BJ (cell line): Measurements from ENCODE around the gene MSTN. TPM values are rescaled to one million over a fixed set of nuclear protein-coding genes. Genes with fewer than 3 reads are reported as not detected.

Source experiments
- CTCF ChIA-PET: fragments of 350-600 bp; formaldehyde crosslinking; extraction: SDS; loops from one replicate; lab custom pipeline; 2021; ENCODE audit warnings: antibody characterized with exemption, inconsistent platforms; lab: Yijun Ruan, JAX
- POLR2A ChIA-PET: fragments of 300-600 bp; sonication (Branson Sonifier 250); formaldehyde crosslinking; extraction: SDS; loops from one replicate; lab custom pipeline; 2021; ENCODE audit warnings: antibody characterized with exemption; lab: Charles Lee
- DNase-seq: peaks from one replicate; pipeline ENCODE4 v3.0.0-alpha.2; 2011; ENCODE audit warnings: low read depth
- H3K27me3 ChIP-seq: 2 replicates; pipeline ENCODE4 v1.6.0; 2011; ENCODE audit warnings: low read length; ENCODE audit not compliant: control insufficient read depth, insufficient read depth
- H3K36me3 ChIP-seq: 2 replicates; pipeline ENCODE4 v1.5.1; 2011; ENCODE audit warnings: low read length; ENCODE audit not compliant: control insufficient read depth, insufficient read depth
- H3K4me3 ChIP-seq: 2 replicates; pipeline ENCODE4 v1.5.1; 2011; ENCODE audit warnings: low read depth, mild to moderate bottlenecking, control low read depth, low read length
- CTCF ChIP-seq: IDR thresholded peaks from 2 replicates; pipeline ENCODE4 v1.5.1; 2011; ENCODE audit warnings: low read depth, mild to moderate bottlenecking, control low read depth, inconsistent platforms, low read length, moderate library complexity; ENCODE audit not compliant: insufficient read depth
- polyA plus RNA-seq: library from polyadenylated mRNA; depleted of rRNA; stranded (reverse); fragments of >200 nt; gene quantifications from 2 replicates; pipeline ENCODE4 v1.2.3, GENCODE V29; 2011

The MSTN gene
- polyA plus RNA-seq, 1 experiment, result not detected

GRCh38 chr2:190097115-190097514 is 34.6 kb upstream of the MSTN start:
- ChIA-PET POLR2A (no interaction called here), CTCF (no interaction called here)
- no peak for TF ChIP-seq CTCF

GRCh38 chr2:190094316-190094871 is 31.9 kb upstream of the MSTN start:
- no peak for TF ChIP-seq CTCF
- Histone ChIP-seq H3K27me3 (no peaks in the 10 kb centered on the region; the same call in 1 of the 2 replicates), H3K36me3 (no peaks in the 10 kb centered on the region), H3K4me3 (no peak overlapping the region)
- ChIA-PET CTCF (interaction anchor here (1.2 kb wide), 1 partner anchor 28 kb away, joined by 3 read pairs; no protein-coding TSS in a partner anchor), POLR2A (no interaction called here)
- DNase-seq, result no peak

More at GRCh38 chr2:190097115-190097514, 34.6 kb upstream of the MSTN start:
- Histone ChIP-seq H3K27me3 (no peaks in the 10 kb centered on the region; the same call in 1 of the 2 replicates), H3K4me3 (no peak overlapping the region), H3K36me3 (no peaks in the 10 kb centered on the region)
- no peak for DNase-seq

GRCh38 chr2:190093793-190094192 is 31.3 kb upstream of the MSTN start:
- H3K4me3 ChIP-seq, result no peak overlapping the region
- TF ChIP-seq CTCF, result no peak
- H3K27me3 ChIP-seq, result no peaks in the 10 kb centered on the region; the same call in 1 of the 2 replicates
- ChIA-PET POLR2A (no interaction called here), CTCF (interaction anchor here (1.2 kb wide), 2 partner anchors 28 to 183 kb away, joined by 3 read pairs; no protein-coding TSS in a partner anchor)
- DNase-seq, result no peak
- no peaks in the 10 kb centered on the region for H3K36me3 ChIP-seq

- POLR2A ChIA-PET, result no interaction called here
- Histone ChIP-seq H3K36me3 (no peaks in the 10 kb centered on the region), H3K27me3 (no peaks in the 10 kb centered on the region), H3K4me3 (no peak overlapping the region)
- DNase-seq, result no peak
- CTCF ChIA-PET, result interaction anchor here (0.7 to 1.2 kb wide), 4 partner anchors 9 to 1066 kb away, joined by 3 to 4 read pairs (median 4); no protein-coding TSS in a partner anchor
- no peak for TF ChIP-seq CTCF
Measured at GRCh38 chr2:190090148-190090547, 27.6 kb upstream of the MSTN start.

GRCh38 chr2:190088917-190089316 is 26.4 kb upstream of the MSTN start:
- no peaks in the 10 kb centered on the region for H3K27me3 ChIP-seq
- ChIA-PET POLR2A (no interaction called here), CTCF (interaction anchor here (0.6 to 2.2 kb wide), 26 partner anchors 9 to 425 kb away, joined by 3 to 17 read pairs (median 5); partner anchors contain the start of genes HIBCH and OSGEPL1)
- no peak overlapping the region for H3K4me3 ChIP-seq
- TF ChIP-seq CTCF, result peak; percentile 64
- H3K36me3 ChIP-seq, result no peaks in the 10 kb centered on the region
- DNase-seq, result peak; percentile 9
